Measurements from ENCODE around the gene CSF1R.

DNA sequence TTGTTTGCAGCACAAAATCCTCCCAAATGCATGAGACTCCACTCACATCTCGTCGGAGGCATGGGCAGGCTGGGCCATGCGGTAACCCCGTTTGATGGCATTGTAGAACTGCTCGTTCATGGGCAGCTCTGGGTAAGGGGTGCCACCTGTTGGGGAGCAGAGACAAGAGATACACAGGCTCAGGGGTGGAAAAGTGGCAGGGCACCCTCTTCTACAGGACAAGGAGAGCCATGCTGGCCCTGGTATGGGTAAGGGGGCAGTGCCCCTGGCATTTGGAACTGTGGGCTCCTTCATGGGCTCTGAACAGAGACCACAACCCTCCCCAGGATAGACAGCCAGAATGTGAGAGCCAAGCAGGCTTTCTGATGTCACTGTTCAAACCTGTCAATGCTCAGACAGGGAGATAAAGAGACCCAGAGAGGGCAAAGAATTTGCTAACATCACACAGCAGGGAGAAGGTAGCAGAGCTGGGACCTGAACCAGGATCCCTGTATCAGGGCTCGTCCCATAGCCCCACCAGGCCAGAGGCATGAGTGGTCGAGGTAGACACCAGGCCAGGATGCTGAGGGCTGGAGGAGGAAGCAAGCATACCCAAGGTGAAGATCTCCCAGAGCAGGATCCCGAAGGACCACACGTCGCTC lies 33.2 kb upstream of the CSF1R start:
- TF ChIP-seq, protein P1, sequence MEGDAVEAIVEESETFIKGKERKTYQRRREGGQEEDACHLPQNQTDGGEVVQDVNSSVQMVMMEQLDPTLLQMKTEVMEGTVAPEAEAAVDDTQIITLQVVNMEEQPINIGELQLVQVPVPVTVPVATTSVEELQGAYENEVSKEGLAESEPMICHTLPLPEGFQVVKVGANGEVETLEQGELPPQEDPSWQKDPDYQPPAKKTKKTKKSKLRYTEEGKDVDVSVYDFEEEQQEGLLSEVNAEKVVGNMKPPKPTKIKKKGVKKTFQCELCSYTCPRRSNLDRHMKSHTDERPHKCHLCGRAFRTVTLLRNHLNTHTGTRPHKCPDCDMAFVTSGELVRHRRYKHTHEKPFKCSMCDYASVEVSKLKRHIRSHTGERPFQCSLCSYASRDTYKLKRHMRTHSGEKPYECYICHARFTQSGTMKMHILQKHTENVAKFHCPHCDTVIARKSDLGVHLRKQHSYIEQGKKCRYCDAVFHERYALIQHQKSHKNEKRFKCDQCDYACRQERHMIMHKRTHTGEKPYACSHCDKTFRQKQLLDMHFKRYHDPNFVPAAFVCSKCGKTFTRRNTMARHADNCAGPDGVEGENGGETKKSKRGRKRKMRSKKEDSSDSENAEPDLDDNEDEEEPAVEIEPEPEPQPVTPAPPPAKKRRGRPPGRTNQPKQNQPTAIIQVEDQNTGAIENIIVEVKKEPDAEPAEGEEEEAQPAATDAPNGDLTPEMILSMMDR (IDR thresholded peaks at IDR 0.05 in 4 of 5, conservative IDR thresholded peaks at IDR 0.05 in 1 of 5): no peak
- no peak for TF ChIP-seq POLR2A (IDR thresholded peaks at IDR 0.05)
